ENCODE measurements around the gene KIF3C. TPM values are rescaled to one million over a fixed set of nuclear protein-coding genes. Genes with fewer than 3 reads are reported as not detected.

KIF3C gene
- total RNA-seq, 2 experiments from 2014 or later, result 3.6 to 3.8 TPM

DNA sequence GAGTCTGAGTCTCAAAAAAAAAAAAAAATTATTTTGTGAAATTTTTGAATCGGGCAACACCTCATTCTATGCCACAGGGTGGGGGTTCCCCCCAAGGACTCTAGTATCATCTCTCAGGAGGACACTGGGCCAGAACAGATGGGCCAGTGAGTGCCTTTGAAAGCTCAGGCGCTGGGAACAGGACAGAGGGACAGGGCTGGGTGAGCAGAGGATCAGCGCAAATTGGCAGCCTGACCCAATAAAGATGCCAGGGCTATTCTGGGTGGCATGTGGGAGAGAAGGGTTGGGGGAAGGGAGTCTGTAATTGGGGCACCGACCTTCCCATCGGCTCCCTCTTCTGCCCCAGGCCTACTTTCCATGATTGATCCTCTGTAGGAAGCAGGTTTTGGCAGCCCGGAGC, 44.0 kb downstream of the KIF3C start:
- no peak for DNase-seq
- intact Hi-C loops (cut with micrococcal nuclease), result no loop called here
- no peaks in the 10 kb centered on the region for H3K27me3 Mint-ChIP-seq
- H3K4me3 Mint-ChIP-seq, result no peak overlapping the region
- ChIA-PET POLR2A (no interaction called here), CTCF (interaction anchor here (1.0 to 2.3 kb wide), 2 partner anchors 9 to 13 kb away, joined by 4 to 7 read pairs; no protein-coding TSS in a partner anchor)
- no peak overlapping the region for H3K27ac Mint-ChIP-seq
- no peak for ATAC-seq
- TF ChIP-seq, protein P1, sequence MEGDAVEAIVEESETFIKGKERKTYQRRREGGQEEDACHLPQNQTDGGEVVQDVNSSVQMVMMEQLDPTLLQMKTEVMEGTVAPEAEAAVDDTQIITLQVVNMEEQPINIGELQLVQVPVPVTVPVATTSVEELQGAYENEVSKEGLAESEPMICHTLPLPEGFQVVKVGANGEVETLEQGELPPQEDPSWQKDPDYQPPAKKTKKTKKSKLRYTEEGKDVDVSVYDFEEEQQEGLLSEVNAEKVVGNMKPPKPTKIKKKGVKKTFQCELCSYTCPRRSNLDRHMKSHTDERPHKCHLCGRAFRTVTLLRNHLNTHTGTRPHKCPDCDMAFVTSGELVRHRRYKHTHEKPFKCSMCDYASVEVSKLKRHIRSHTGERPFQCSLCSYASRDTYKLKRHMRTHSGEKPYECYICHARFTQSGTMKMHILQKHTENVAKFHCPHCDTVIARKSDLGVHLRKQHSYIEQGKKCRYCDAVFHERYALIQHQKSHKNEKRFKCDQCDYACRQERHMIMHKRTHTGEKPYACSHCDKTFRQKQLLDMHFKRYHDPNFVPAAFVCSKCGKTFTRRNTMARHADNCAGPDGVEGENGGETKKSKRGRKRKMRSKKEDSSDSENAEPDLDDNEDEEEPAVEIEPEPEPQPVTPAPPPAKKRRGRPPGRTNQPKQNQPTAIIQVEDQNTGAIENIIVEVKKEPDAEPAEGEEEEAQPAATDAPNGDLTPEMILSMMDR (IDR thresholded peaks at IDR 0.05), result no peak
- no peaks in the 10 kb centered on the region for H3K9me3 Mint-ChIP-seq
- H3K4me1 Mint-ChIP-seq (ENCODE audit: low read depth), result no peaks in the 10 kb centered on the region
- H3K36me3 Mint-ChIP-seq (ENCODE audit: low read depth), result no peaks in the 10 kb centered on the region

DNA sequence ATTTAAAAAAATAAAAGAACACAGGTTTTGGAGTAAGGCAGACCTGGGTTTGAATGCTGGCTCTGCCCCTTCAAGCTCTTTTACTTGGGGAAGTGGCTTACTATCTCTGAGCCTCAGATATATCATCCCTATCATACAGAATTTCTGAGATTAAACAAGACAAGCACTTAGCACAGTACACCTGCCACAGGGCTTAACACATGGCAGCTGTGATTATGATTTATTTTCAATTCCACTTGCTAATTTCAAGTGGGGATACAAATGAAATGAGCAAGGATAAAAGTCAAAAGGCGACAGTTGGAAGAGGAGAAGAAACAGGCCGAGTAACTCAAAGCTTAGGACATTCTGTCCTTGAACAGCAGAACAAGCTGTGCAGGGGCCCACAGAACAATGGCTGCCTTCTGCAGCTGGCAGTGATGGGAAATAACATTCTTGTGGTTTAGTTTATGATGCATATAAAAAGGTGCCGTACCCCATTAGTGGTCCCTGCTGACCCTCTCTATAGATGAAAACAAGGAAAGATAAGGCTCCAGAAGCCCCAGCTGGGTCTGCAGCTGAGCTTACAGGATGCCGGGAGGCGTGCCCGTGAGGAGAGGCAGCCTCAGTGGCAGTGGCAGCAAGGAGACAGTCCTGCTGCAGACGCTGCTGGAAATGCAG, 45.3 kb downstream of the KIF3C start:
- Mint-ChIP-seq H3K4me1 (ENCODE audit: low read depth) (no peaks in the 10 kb centered on the region), H3K36me3 (ENCODE audit: low read depth) (no peaks in the 10 kb centered on the region), H3K27ac (no peak overlapping the region), H3K9me3 (no peaks in the 10 kb centered on the region), H3K27me3 (no peaks in the 10 kb centered on the region), H3K4me3 (no peak overlapping the region)
- DNase-seq (no peak), ATAC-seq (no peak)
- ChIA-PET CTCF (interaction anchor here (1.0 to 2.3 kb wide), 3 partner anchors 10 to 208 kb away, joined by 4 to 7 read pairs (median 4); no protein-coding TSS in a partner anchor), POLR2A (no interaction called here)
- TF ChIP-seq, protein P1 (IDR thresholded peaks at IDR 0.05), result no peak
- intact Hi-C loops (cut with micrococcal nuclease), result no loop called here

DNA sequence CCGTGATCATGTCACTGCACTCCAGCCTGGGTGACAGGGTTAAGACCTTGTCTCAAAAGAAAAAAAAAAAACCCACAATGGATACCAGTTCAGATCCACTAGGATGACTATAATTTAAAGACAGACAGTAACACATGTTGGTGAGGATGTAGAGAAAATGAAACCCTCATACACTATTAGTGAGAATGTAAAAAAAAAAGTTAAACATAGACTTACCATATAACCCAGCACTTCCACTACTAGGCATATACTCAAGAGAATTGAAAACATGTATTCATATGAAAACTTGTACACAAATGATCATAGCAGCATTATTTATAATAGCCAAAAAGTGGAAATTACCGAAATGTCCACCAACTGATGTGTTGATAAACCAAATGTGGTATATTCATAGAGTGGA, 48.7 kb downstream of the KIF3C start:
- H3K4me3 Mint-ChIP-seq, result no peak overlapping the region
- POLR2A ChIA-PET, result no interaction called here
- DNase-seq, result no peak
- no peaks in the 10 kb centered on the region for H3K4me1 Mint-ChIP-seq (ENCODE audit: low read depth)
- no peak overlapping the region for H3K27ac Mint-ChIP-seq
- H3K9me3 Mint-ChIP-seq, result no peaks in the 10 kb centered on the region
- no peaks in the 10 kb centered on the region for H3K36me3 Mint-ChIP-seq (ENCODE audit: low read depth)
- TF ChIP-seq, protein P1 (IDR thresholded peaks at IDR 0.05), result no peak
- no peaks in the 10 kb centered on the region for H3K27me3 Mint-ChIP-seq
- CTCF ChIA-PET, result no interaction called here
- no peak for ATAC-seq
- intact Hi-C loops (cut with micrococcal nuclease), result no loop called here

DNA sequence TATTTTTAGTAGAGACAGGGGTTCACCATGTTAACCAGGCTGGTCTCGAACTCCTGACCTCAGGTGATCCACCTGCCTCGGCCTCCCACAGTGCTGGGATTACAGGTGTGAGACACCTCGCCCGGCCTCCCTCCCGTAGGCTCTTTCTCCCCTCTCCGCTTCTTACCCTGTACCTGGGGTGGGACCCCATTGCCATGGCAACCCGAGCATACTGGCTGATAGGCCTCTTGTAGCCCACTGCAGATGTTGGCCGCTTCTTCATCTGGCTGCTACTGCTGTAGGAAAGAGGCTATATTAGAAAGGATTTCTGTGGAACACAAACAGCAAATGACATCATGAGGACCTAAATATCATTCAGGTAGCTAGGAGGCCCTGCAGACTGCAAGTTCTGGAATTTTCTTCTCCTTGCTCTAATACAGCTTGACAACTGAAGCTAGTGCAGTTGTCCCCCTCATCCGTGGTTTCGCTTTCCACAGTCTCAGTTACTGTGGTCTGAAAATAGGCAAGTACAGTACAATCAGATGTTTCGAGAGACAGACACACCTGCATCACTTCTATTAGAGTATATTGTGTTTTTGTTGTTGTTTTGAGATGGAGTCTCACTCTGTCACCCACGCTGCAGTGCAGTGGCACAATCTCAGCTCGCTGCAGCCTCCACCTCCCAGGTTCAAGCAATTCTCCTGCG, 52.4 kb downstream of the KIF3C start:
- H3K9me3 Mint-ChIP-seq, result no peaks in the 10 kb centered on the region

More for the DNA sequence above, 52.4 kb downstream of the KIF3C start:
- no peak for DNase-seq
- H3K27ac Mint-ChIP-seq, result no peak overlapping the region
- intact Hi-C loops (cut with micrococcal nuclease), result no loop called here
- POLR2A ChIA-PET, result no interaction called here
- CTCF ChIA-PET, result interaction anchor here (1.6 kb wide), 1 partner anchor 21 kb away, joined by 4 read pairs; no protein-coding TSS in a partner anchor
- ATAC-seq, result no peak
- H3K4me1 Mint-ChIP-seq (ENCODE audit: low read depth), result peaks cover 4% of the 10 kb centered on the region
- no peaks in the 10 kb centered on the region for H3K27me3 Mint-ChIP-seq
- no peaks in the 10 kb centered on the region for H3K36me3 Mint-ChIP-seq (ENCODE audit: low read depth)
- H3K4me3 Mint-ChIP-seq, result no peak overlapping the region
- TF ChIP-seq, protein P1 (IDR thresholded peaks at IDR 0.05), result no peak

Measured in activated CD8-positive, alpha-beta T cell treated with anti-CD3 and anti-CD28 coated beads for 36 hours (primary cell).